Activated CD8-positive, alpha-beta memory T cell treated with anti-CD3 and anti-CD28 coated beads for 36 hours (primary cell): ENCODE data around the gene NDE1. TPM values are rescaled to one million over a fixed set of nuclear protein-coding genes. Genes with fewer than 3 reads are reported as not detected.
"Not testable (repeated sequence)": the region's sequence is repeated elsewhere in the genome, so short reads cannot be mapped to it uniquely, and the experiment has no call there.

Source experiments
- CTCF ChIA-PET: fragments of 350-600 bp; sonication (Branson Sonifier 250); formaldehyde crosslinking; loops from one replicate; lab custom pipeline; 2021; ENCODE audit warnings: antibody characterized with exemption; lab: Charles Lee
- POLR2A ChIA-PET: fragments of 350-600 bp; sonication (Branson Sonifier 250); formaldehyde crosslinking; loops from one replicate; lab custom pipeline; 2021; ENCODE audit warnings: antibody characterized with exemption; lab: Charles Lee
- total RNA-seq, 2 experiments: library from RNA; stranded (reverse); gene quantifications; one replicate each; pipeline ENCODE4 v1.2.3, GENCODE V29; 2021

Gene NDE1
- total RNA-seq, 2 experiments from 2014 or later: 110 to 115 TPM

DNA sequence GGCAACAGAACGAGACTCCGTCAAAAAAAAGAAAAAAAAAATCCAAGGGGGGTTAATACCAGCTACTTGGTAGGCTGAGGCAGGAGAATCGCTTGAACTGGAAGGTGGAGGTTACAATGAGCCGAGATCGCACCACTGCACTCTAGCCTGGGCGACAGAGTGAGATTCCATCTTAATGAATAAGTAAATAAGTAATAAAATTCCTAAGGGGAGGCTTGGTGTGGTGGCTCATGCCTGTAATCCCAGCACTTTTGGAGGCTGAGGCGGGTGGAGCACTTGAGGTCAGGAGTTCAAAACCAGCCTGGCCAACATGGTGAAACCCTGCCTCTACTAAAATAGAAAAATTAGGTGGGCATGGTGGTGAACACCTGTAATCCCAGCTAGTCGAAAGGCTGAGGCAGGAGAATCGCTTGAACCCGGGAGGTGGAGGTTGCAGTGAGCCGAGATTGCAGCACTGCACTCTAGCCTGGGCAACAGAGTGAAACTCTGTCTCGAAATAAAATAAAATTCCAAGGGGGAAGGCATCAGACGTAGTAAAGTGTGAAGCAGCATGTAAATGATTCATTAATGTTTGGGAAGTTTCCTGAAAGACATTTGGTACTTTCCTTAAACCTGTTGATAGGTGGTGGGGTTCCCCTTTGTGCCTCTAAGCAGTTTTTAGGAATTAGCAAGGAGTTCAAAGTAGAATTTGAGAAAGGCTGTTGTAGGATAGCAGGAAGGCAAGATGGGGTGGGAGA lies 3.3 kb upstream of the NDE1 start:
- CTCF ChIA-PET: interaction anchor here (0.6 kb wide), 1 partner anchor 95 kb away, joined by 3 read pairs; no protein-coding TSS in a partner anchor

DNA sequence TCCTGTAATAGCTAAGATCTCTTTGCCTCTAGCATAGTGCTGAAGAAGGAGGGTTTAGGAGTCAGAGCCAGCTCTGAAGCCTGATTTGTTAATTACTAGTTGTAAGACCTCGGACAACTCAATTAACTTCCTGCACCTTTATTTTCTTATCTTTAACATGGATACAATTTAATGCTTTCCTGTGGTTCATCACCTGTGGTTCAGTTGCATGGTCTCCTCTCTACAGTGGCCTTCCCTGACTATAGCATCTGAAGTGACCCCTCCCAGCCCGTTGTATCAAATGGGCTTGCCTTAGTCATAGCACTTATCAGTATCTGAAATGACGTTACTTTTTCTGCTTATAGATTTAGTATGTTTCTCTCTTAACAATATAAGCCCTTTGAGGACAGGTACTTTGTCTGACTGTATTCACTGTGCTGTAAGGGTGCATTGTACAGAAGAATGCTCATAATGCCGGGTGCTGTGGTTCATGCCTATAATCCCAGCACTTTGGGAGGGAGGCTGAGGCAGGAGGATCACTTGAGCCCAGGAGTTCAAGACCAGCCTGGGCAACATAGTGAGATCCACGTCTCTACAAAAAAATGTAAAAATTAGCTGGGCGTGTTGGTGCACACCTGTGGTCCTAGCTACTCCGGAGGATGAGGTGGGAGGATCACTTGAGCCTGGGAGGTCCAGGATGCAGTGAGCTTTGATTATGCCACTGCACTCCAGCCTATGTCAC lies 2.6 kb upstream of the NDE1 start:
- CTCF ChIA-PET: no interaction called here
- POLR2A ChIA-PET: no interaction called here

More for the DNA sequence above, 3.3 kb upstream of the NDE1 start:
- POLR2A ChIA-PET: not testable (repeated sequence)

DNA sequence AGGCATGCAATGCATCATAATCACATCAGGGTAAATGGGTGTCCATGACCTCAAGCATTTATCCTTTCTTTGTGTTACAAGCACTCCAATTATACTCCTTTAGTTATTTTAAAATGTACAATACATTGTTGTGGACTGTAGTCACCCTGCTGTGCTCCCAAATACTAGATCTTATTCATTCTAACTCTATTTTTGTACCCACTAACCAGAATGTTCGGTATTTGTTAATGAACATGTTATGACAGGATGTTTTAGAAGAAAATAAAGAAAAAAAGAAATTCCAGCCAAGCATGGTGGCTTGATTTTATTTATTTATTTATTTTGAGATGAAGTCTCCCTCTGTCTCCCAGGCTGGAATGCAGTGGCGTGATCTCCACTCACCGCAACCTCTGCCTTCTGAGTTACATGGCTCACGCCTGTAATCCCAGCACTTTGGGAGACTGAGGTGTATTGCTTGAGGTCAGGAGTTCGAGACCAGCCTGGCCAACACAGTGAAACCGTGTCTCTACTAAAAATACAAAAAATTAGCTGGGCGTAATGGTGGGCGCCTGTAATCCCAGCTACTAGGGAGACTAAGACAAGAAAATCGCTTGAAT lies 1.8 kb upstream of the NDE1 start:
- CTCF ChIA-PET: no interaction called here
- POLR2A ChIA-PET: no interaction called here

DNA sequence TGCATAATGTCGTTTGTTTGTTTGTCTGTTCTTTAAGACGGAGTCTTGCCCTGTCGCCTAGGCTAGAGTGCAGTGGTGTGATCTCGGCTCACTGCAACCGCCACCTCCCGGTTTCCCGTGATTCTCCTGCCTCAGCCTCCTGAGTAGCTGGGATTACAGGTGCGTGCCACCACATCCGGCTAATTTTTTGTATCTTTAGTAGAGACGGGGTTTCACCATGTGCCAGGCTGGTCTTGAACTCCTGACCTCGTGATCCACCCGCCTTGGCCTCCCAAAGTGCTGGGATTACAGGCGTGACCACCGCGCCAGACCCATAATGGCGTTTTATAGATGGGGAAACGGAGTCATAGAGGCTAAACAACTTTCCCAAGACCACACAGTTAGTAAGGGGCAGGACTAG lies 734 bp upstream of the NDE1 start:
- POLR2A ChIA-PET: not testable (repeated sequence)
- CTCF ChIA-PET: interaction anchor here (1.5 kb wide), 1 partner anchor 9 kb away, joined by 3 read pairs; no protein-coding TSS in a partner anchor

DNA sequence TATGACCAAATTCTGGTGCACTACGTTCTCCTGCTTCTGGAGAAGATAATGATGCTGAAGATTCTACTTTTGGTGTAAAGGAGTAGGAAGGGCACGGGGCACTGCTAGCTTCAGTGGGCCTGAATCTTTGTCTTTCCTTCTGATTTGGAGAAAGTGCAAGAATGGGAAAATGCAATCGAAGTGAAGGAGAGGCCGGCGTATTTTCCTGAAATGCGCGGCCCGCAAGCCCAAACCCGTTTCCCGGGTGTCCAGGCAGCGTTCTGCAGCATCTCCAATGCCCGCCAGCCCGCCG lies 372 bp upstream of the NDE1 start:
- ChIA-PET CTCF (interaction anchor here (1.5 kb wide), 1 partner anchor 8 kb away, joined by 3 read pairs; no protein-coding TSS in a partner anchor), POLR2A (no interaction called here)

DNA sequence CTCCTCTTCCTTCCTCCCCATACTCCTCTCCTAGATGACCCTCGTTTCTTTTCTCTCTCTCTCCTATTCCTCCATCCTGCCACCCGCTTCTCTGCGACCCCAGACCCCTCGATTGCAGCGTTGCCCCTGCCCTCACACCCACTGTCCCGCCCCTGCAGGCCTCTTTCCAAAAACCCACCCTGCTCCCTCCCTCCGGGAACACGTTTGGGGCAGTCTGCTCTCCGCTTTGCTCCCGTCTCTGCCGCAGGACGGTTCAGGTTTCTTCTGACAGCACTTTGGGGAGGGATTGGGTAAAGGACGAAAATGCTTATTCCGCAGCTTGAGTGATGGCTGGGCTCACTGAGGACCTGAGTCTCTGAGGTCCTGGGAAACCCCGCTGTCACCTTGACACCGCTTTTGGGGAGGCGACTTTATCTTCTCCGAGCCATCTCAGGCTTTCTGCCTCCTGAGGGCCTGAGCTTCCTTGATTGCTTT lies 690 bp downstream of the NDE1 start:
- CTCF ChIA-PET: interaction anchor here (0.6 to 1.7 kb wide), 5 partner anchors 7 to 1007 kb away, joined by 3 to 9 read pairs (median 3); partner anchors contain the start of gene MARF1

DNA sequence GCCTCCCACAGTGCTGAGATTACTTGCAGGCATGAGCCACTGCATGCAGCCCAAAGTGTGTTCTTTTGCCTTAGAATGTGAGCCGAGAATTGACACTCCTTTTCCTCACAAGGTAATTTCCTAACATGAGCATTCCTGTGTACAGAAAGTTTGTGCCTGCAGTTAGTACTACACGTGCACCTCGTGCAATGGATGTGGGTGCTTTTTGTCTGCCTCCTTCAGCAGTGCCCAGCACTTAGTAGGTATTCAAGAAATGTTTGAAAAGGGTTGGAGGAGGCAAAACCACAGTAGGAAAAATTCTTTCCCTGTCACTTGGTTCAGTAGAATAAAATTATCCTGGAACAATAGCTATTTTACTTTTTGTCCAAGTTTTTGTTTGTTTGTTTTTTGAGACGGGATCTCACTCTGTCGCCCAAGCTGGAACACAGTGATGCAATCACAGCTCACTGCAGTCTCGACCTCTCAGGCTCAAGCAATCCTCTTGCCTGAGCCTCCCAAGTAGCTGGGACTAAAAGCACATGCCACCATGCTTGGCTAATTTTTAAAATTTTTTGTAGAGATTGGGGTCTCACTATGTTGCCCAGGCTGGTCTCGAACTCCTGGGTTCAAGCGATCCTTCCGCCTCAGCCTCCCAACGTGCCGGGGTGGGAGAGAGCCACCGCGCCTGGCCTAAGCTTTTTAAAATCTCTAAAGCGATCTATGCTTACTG lies 2.4 kb downstream of the NDE1 start:
- ChIA-PET CTCF (no interaction called here), POLR2A (no interaction called here)

More for the DNA sequence above, 690 bp downstream of the NDE1 start:
- POLR2A ChIA-PET: interaction anchor here (0.6 kb wide), 1 partner anchor 17 kb away, joined by 7 read pairs; no protein-coding TSS in a partner anchor

DNA sequence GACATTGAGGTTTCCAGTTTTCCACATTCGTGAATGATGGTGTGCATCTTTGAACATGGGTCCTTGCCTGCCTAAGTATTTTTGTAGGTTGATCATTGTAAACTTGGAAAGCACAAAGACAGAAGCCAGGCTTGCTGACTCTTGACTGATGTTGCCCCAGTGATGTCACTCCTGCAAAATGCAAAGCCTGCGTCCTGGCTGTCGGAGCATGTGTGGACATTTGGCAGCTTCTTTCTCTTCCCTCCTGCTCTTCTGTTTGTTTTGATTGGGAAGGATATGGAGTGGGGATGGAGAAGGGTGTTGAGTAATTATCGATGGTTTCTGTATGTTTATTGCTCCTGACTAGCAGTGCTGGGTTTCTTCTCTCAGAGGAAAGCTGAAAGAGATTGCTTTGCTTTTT lies 3.2 kb downstream of the NDE1 start:
- POLR2A ChIA-PET: interaction anchor here (0.7 kb wide), 1 partner anchor 448 kb away, joined by 8 read pairs; no protein-coding TSS in a partner anchor

DNA sequence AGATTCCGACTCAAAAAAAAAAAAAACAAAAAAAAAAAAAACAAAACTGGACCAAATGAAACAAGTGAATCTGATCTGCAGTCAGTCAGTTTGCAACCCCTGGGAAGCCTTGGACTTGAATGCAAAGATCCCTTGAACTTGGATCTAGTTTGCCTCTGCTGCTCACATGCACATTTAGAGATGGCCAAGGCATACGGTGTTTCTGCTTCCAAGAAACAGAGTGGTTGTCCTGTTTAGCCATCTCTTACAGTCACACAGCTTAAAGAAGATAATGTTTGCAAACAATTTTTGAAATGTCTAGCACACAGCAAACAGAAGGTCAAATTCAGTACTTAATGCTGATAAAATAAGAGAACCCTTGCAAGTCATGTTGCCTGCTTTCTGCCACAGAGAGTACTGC lies 4.5 kb downstream of the NDE1 start:
- CTCF ChIA-PET: no interaction called here
- POLR2A ChIA-PET: interaction anchor here (0.7 to 0.8 kb wide), 2 partner anchors 11 to 1159 kb away, joined by 3 to 7 read pairs; partner anchors contain the start of gene MARF1

More for the DNA sequence above, 3.2 kb downstream of the NDE1 start:
- CTCF ChIA-PET: interaction anchor here (0.7 kb wide), 1 partner anchor 240 kb away, joined by 3 read pairs; no protein-coding TSS in a partner anchor

DNA sequence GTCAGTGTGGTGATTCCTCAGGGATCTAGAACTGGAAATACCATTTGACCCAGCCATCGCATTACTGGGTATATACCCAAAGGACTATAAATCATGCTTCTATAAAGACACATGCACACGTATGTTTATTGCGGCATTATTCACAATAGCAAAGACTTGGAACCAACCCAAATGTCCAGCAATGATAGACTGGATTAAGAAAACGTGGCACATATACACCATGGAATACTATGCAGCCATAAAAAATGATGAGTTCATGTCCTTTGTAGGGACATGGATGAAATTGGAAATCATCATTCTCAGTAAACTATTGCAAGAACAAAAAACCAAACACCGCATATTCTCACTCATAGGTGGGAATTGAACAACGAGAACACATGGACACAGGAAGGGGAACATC lies 5.5 kb downstream of the NDE1 start:
- POLR2A ChIA-PET, CTCF ChIA-PET: not testable (repeated sequence)

DNA sequence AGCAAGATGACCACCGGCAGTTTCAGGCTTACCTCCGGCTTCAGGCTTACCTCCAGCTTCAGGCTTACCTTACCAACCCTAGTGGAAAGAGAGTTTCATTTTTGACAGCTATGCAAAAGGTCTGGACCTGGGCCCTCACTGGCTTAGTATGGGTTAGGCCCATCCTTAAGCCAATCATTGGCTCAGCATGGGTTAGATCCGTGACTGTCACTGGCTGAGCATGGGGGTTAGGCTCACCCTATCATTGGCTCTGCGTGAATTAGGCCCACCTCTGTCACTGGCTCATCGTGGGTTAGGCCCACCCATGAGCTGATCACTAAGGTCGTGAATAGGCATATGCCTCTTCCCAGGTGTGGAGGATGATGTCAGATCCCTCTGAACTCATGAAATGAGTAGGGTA lies 8.1 kb downstream of the NDE1 start:
- ChIA-PET POLR2A (interaction anchor here (0.6 kb wide), 1 partner anchor 292 kb away, joined by 3 read pairs; no protein-coding TSS in a partner anchor), CTCF (interaction anchor here (1.3 to 1.6 kb wide), 2 partner anchors 8 to 12 kb away, joined by 3 to 5 read pairs; partner anchors contain the start of gene NDE1)

DNA sequence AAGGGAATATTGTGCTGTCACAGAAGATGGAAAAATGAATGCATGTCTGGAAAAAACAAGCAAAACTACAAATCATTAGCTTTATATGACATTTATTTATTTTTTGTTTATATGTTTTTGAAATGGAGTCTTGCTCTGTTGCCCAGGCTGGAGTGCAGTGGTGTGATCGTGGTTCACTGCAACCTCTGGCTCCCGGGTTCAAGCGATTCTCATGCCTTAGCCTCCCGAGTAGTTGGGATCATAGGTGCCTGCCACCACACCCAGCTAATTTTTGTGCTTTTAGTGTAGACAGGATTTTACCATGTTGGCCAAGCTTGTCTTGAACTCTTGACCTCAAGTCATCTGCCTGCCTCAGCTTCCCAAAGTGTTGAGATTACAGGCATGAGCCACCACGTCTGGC lies 8.5 kb downstream of the NDE1 start:
- ChIA-PET CTCF (interaction anchor here (0.7 to 1.6 kb wide), 3 partner anchors 9 to 15 kb away, joined by 3 to 5 read pairs (median 4); partner anchors contain the start of gene NDE1), POLR2A (interaction anchor here (0.6 kb wide), 1 partner anchor 292 kb away, joined by 3 read pairs; no protein-coding TSS in a partner anchor)

DNA sequence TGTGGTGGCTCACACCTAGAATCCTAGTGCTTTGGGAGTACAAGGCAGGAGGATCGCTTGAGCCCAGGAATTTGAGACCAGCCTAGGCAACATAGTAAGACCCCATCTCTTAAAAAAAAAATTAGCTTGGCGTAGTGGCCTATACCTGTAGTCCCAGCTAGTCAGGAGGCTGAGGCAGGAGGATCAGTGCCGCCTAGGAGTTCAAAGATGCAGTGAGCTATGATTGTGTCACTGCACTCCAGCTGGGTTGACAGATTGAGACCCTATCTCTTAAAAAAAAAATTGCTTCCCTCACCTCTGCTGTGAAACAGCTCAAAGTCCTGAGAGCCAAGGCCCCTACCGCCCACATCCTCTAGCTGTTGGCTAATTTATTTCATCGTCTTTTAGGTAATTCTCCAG lies 10.2 kb downstream of the NDE1 start:
- ChIA-PET CTCF (no interaction called here), POLR2A (no interaction called here)

DNA sequence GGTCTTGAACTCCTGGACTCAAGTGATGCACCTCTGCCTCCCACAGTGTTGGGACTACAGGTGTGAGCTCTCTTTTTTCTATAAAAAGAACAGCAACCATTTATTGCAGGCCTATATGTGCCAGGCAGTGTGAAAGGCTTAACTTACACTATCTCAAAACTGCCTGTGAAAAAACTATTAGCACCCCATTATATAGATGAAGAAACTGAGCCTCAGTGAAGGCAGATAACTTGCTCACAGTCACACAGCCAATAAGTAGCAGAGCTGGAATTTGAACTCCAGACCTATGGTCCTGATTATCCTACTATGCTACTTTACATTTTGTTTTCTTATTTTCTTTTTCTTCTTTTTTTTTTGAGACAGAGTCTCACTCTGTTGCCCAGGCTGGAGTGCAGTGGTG lies 15.1 kb downstream of the NDE1 start:
- ChIA-PET CTCF (interaction anchor here (0.8 kb wide), 1 partner anchor 17 kb away, joined by 3 read pairs; no protein-coding TSS in a partner anchor), POLR2A (interaction anchor here (0.6 kb wide), 1 partner anchor 22 kb away, joined by 5 read pairs; the partner anchor contains the start of gene MARF1)

DNA sequence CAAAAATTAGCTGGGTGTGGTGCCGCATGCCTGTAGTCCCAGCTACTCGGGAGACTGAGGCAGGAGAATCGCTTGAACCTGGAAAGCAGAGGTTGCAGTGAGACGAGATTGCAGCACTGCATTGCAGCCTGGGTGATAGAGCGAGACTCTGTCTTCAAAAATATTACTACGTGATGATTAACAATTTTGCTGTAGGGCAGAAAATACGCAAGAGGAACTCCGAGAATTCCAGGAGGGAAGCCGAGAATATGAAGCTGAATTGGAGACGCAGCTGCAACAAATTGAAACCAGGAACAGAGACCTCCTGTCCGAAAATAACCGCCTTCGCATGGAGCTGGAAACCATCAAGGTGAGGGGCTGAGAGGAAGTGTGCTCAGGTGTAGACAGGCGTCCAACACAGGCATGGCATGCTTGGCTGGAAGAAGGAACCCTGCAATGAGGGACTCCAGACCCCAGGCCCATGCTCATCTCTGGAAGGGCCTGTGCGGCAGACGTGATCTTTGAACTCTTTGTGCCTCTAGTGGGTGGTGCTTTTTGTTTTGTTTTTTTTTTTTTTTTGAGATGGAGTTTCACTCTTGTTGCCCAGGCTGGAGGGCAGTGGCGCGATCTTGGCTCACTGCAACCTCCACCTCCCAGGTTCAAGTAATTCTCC lies 17.2 kb downstream of the NDE1 start:
- ChIA-PET CTCF (no interaction called here), POLR2A (interaction anchor here (0.6 kb wide), 2 partner anchors 16 to 191 kb away, joined by 3 to 7 read pairs; no protein-coding TSS in a partner anchor)

DNA sequence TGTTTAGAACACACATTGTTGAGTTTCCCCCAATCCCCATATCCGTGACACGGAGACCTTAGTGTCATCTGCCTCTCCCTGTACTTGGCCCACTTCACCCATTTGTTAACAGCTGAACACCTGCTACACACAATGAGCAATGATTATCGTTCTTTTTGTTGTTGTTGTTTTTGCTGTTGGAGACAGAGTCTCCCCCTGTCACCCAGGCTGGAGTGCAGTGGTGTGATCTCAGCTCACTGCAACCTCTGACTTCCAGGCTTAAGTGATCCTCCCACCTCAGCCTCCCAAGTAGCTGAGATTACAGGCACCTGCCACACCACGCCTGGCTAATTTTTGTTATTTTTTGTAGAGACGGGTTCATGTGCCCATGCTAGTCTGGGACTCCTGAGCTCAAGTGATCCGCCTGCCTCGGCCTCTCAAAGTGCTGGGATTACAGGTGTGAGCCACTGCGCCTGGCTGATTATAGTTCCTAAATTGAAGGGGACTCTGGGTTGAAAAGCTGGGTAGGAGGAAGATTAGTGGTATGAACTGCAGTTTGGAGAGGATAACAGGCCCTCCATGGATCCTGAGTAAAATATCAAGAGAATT lies 21.6 kb downstream of the NDE1 start:
- ChIA-PET POLR2A (no interaction called here), CTCF (interaction anchor here (1.5 kb wide), 1 partner anchor 9 kb away, joined by 10 read pairs; no protein-coding TSS in a partner anchor)

DNA sequence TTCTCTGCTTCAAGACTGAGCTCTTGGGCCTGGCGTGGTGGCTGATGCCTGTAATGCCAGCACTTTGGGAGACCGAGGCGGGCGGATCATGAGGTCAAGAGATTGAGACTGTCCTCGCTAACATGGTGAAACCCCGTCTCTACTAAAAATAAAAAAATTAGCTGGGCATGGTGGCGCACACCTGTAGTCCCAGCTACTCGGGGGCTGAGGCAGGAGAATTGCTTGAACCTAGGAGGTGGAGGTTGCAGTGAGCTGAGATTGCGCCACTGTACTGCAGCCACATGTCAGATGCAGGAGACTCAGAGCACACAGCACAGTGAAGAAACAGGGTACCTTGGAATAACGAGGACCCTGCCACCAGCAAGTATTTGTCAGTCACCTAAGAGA lies 22.1 kb downstream of the NDE1 start:
- CTCF ChIA-PET: interaction anchor here (1.5 kb wide), 1 partner anchor 9 kb away, joined by 10 read pairs; no protein-coding TSS in a partner anchor
- POLR2A ChIA-PET: not testable (repeated sequence)
